ENCODE measurements around the gene RNF26. TPM values are rescaled to one million over a fixed set of nuclear protein-coding genes. Genes with fewer than 3 reads are reported as not detected.

RNF26 gene
- 14.5 TPM for polyA plus RNA-seq (2012; ENCODE audit: low read depth, missing spikeins)

DNA sequence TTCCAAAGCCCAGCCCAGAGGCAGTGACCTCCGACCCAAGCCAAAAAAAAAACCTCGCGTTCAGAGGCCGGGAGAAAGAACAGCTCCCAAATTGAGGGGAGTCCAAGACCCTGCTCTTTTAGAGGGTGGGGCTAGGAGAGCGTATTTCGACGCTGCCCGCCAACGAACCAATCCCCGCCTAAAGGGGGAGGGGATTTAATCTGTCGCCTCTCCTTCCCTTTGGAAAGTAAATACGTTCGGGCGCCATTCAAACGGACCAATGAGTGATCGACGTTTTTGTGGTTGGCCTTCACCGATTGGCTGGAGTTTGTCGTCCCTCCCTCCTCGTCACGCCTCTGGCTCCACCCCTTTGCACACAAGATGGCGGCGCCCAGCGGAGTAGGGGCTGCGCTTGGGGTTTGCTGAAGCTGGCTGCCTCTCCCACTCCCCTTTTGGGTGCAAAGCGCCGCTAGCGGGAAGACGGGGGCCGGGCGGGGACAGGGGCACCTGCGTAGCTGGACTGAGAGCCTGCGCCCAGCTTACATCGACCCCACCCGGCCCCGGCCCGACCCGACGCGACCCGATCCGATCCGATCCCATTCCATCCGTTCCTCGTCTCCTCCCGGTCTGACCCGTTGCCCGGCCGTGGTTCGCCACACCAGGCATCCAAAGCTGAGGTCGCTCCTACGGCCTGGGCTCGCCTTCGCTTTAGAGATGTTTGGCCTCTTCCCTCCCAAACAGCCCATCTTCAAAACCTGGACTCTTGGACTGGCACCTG is at the start of gene RNF26:
TSS of gene RNF26 (plus strand) at position 354 of the 757 bp plus-strand sequence. CDS start 596 bp downstream, outside the sequence.
- FAIRE-seq (peak; percentile 100), DNase-seq (ENCODE audit: insufficient read length, low spot score) (peak; percentile 98)

DNA sequence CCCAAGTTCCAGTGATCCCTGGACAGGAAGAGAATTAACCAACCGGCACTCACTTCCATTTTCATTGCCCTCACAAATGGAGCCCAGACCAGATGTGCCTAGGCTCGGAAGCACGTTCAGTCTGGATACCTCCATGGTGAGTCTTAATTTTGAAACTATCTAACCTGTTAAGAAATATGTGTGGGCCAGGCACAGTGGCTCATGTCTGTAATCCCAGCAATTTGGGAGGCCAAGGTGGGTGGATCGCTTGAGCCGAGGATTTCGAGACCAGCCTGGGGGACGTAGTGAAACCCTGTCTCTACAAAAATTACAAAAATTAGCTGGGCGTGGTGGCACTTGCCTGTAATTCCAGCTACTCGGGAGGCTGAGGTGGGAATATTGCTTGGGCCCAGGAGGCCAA is 48.9 kb upstream of the RNF26 start:
- FAIRE-seq (no peak), DNase-seq (ENCODE audit: insufficient read length, low spot score) (no peak)
- TF ChIP-seq POLR2AphosphoS5 (IDR thresholded peaks at IDR 0.05; ENCODE audit: low read depth, low read length) (no peak), POLR2A (IDR thresholded peaks at IDR 0.05; ENCODE audit: low read depth, low read length) (no peak), PAX5 (IDR thresholded peaks at IDR 0.05; ENCODE audit: insufficient read depth, low read length, severe bottlenecking) (no peak), TAF1 (IDR thresholded peaks at IDR 0.05; ENCODE audit: low read depth, low read length) (no peak), SPI1 (IDR thresholded peaks at IDR 0.05; ENCODE audit: low read depth, low read length) (no peak), POU2F2 (IDR thresholded peaks at IDR 0.05; ENCODE audit: low read depth, low read length) (no peak)

More for the DNA sequence above, at the start of gene RNF26:
- TF ChIP-seq POU2F2 (IDR thresholded peaks at IDR 0.05; ENCODE audit: low read depth, low read length) (no peak), POLR2AphosphoS5 (IDR thresholded peaks at IDR 0.05; ENCODE audit: low read depth, low read length) (peak; percentile 74), POLR2A (IDR thresholded peaks at IDR 0.05; ENCODE audit: low read depth, low read length) (peak; percentile 68; the same call in 1 of the 2 replicates), SPI1 (IDR thresholded peaks at IDR 0.05; ENCODE audit: low read depth, low read length) (no peak), PAX5 (IDR thresholded peaks at IDR 0.05; ENCODE audit: insufficient read depth, low read length, severe bottlenecking) (no peak), TAF1 (IDR thresholded peaks at IDR 0.05; ENCODE audit: low read depth, low read length) (peak; percentile 86)

DNA sequence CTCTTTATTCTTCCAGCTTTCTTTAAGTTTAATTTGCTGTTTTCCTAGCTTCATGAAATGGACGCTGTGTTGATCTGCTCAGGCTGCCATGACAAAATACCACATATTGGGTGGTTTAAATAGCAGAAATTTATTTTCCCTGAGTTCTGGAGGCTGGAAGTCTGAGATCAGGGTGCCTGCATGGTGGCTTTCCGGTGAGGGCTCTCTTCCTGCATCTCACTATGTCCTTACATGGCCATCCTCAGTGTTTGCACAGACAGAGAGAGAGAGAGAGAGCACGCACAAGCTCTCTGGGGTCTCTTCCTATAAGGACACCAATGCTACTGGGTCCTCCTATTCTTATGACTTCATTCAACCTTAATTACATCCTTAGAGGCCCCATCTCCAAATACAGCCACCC is 46.1 kb upstream of the RNF26 start:
- DNase-seq (ENCODE audit: insufficient read length, low spot score) (no peak), FAIRE-seq (no peak)
- no peak for TF ChIP-seq POLR2AphosphoS5 (IDR thresholded peaks at IDR 0.05; ENCODE audit: low read depth, low read length)
- TF ChIP-seq SPI1 (IDR thresholded peaks at IDR 0.05; ENCODE audit: low read depth, low read length), result no peak
- TF ChIP-seq POU2F2 (IDR thresholded peaks at IDR 0.05; ENCODE audit: low read depth, low read length), result no peak
- TF ChIP-seq TAF1 (IDR thresholded peaks at IDR 0.05; ENCODE audit: low read depth, low read length), result no peak
- TF ChIP-seq PAX5 (IDR thresholded peaks at IDR 0.05; ENCODE audit: insufficient read depth, low read length, severe bottlenecking), result no peak
- TF ChIP-seq POLR2A (IDR thresholded peaks at IDR 0.05; ENCODE audit: low read depth, low read length), result no peak

DNA sequence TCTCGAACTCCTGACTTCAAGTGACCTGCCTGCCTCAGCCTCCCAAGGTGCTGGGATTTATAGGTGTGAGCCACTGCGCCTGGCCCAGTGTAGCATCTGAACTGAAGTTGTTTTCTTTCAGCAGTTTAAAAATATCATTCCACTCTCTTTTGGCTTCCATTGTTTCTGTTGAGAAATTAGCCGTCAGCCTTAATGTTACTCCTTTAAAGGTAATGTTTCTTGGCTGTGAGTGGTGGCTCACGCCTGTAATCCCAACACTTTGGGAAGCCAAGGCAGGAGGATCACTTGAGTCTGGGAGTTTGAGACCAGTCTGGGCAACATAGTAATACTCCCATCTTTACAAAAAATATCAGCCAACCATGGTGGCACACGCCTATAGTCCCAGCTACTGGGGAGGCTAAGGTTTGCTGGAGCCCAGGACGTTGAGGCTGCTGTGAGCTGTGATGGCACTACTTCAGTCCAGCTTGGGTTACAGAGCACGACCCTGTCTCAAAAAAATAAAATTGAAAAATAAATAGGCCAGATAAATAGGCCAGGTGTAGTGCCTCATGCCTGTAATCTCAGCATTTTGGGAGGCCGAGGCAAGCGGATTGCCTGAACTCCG is 43.3 kb upstream of the RNF26 start:
- DNase-seq (ENCODE audit: insufficient read length, low spot score), result no peak
- no peak for TF ChIP-seq SPI1 (IDR thresholded peaks at IDR 0.05; ENCODE audit: low read depth, low read length)
- TF ChIP-seq TAF1 (IDR thresholded peaks at IDR 0.05; ENCODE audit: low read depth, low read length), result no peak
- TF ChIP-seq POLR2AphosphoS5 (IDR thresholded peaks at IDR 0.05; ENCODE audit: low read depth, low read length), result no peak
- TF ChIP-seq PAX5 (IDR thresholded peaks at IDR 0.05; ENCODE audit: insufficient read depth, low read length, severe bottlenecking), result no peak
- no peak for TF ChIP-seq POU2F2 (IDR thresholded peaks at IDR 0.05; ENCODE audit: low read depth, low read length)
- TF ChIP-seq POLR2A (IDR thresholded peaks at IDR 0.05; ENCODE audit: low read depth, low read length), result no peak
- FAIRE-seq, result peak; percentile 38

DNA sequence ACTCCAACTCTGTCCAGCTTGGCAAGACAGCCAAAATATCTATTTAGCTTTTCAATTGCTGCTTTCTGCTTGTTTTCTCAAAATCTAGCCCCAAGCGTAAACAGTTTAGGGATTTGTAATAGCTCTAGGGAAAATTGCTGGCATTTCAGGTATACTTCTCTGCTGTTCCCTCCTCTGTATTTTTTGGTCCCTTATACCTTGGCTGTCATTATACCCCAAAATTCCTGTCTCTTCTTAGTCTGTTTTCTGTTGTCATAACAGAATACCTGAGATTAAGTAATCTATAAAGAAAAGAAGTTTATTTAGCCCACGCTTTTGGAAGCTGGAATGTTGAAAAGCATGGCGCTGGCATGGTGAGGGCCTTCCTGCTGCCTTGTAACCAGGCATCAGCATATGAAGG is 40.9 kb upstream of the RNF26 start:
- DNase-seq (ENCODE audit: insufficient read length, low spot score), result no peak
- no peak for FAIRE-seq
- TF ChIP-seq POU2F2 (IDR thresholded peaks at IDR 0.05; ENCODE audit: low read depth, low read length), result no peak
- TF ChIP-seq TAF1 (IDR thresholded peaks at IDR 0.05; ENCODE audit: low read depth, low read length), result no peak
- no peak for TF ChIP-seq POLR2A (IDR thresholded peaks at IDR 0.05; ENCODE audit: low read depth, low read length)
- no peak for TF ChIP-seq SPI1 (IDR thresholded peaks at IDR 0.05; ENCODE audit: low read depth, low read length)
- no peak for TF ChIP-seq POLR2AphosphoS5 (IDR thresholded peaks at IDR 0.05; ENCODE audit: low read depth, low read length)
- TF ChIP-seq PAX5 (IDR thresholded peaks at IDR 0.05; ENCODE audit: insufficient read depth, low read length, severe bottlenecking), result no peak

DNA sequence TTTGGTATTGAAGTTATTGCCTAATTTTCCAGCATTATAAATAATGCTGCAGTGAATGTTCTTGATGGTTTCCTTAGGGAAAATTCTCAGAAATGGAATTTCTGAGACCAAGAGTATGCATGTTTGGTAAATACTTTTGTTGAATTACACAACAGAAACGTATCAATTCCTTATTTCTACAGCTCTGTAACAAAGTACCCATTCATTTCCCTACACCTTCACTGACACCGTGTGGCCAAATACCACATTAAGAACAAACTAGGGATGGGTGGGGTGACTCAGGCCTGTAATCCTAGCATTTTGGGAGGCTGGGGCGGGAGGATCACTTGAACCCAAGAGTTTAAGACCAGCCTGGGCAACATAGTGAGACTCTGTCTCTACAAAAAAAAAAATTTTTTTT is 39.1 kb upstream of the RNF26 start:
- DNase-seq (ENCODE audit: insufficient read length, low spot score), result no peak
- FAIRE-seq, result peak; percentile 60

DNA sequence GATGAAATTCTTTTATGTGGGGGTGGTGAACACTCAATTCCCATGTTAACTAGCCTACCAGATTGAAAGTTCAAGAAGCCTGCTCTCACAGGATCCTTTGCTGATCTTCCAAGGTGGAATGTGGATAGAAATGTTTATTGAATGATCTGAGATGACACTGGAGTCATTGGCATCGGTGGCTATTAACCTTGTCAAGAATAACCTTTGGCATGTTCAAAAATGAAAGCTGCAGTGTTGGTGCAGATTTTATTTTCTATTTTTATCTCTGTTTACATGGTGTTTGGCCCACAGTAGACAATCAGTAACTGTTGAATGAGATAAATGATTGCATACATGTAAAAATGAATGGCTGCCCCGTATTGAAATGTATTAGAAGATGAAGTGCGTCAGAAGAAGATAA is 36.4 kb upstream of the RNF26 start:
- TF ChIP-seq POLR2A (IDR thresholded peaks at IDR 0.05; ENCODE audit: low read depth, low read length), result no peak
- no peak for TF ChIP-seq TAF1 (IDR thresholded peaks at IDR 0.05; ENCODE audit: low read depth, low read length)
- no peak for TF ChIP-seq POU2F2 (IDR thresholded peaks at IDR 0.05; ENCODE audit: low read depth, low read length)
- no peak for TF ChIP-seq PAX5 (IDR thresholded peaks at IDR 0.05; ENCODE audit: insufficient read depth, low read length, severe bottlenecking)
- FAIRE-seq (no peak), DNase-seq (ENCODE audit: insufficient read length, low spot score) (no peak)

More for the DNA sequence above, 39.1 kb upstream of the RNF26 start:
- no peak for TF ChIP-seq POLR2A (IDR thresholded peaks at IDR 0.05; ENCODE audit: low read depth, low read length)
- no peak for TF ChIP-seq TAF1 (IDR thresholded peaks at IDR 0.05; ENCODE audit: low read depth, low read length)
- no peak for TF ChIP-seq POU2F2 (IDR thresholded peaks at IDR 0.05; ENCODE audit: low read depth, low read length)
- no peak for TF ChIP-seq PAX5 (IDR thresholded peaks at IDR 0.05; ENCODE audit: insufficient read depth, low read length, severe bottlenecking)
- no peak for TF ChIP-seq SPI1 (IDR thresholded peaks at IDR 0.05; ENCODE audit: low read depth, low read length)
- TF ChIP-seq POLR2AphosphoS5 (IDR thresholded peaks at IDR 0.05; ENCODE audit: low read depth, low read length), result no peak

DNA sequence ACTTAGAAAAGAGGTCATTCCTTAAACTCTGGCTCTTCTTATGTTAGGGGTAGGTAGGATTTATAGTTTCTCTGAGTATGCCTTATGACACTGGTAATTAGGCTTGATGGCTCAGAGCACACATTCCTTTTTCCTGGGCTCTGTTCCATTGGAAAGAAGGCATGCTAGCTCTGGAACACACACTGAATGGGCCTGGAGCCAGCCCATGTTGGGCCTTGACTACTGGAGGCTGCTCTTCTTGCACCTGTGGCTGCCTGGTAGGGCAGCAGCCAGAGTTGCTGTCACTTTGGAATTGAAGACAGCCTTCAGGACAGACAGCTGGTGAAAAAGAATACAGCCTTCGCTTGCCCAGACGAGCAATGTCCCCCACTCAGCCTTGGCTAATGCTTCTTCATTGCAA is 35.6 kb upstream of the RNF26 start:
- no peak for DNase-seq (ENCODE audit: insufficient read length, low spot score)
- no peak for FAIRE-seq
- TF ChIP-seq TAF1 (IDR thresholded peaks at IDR 0.05; ENCODE audit: low read depth, low read length) (no peak), POLR2AphosphoS5 (IDR thresholded peaks at IDR 0.05; ENCODE audit: low read depth, low read length) (no peak), POU2F2 (IDR thresholded peaks at IDR 0.05; ENCODE audit: low read depth, low read length) (no peak), PAX5 (IDR thresholded peaks at IDR 0.05; ENCODE audit: insufficient read depth, low read length, severe bottlenecking) (no peak), SPI1 (IDR thresholded peaks at IDR 0.05; ENCODE audit: low read depth, low read length) (no peak), POLR2A (IDR thresholded peaks at IDR 0.05; ENCODE audit: low read depth, low read length) (no peak)

DNA sequence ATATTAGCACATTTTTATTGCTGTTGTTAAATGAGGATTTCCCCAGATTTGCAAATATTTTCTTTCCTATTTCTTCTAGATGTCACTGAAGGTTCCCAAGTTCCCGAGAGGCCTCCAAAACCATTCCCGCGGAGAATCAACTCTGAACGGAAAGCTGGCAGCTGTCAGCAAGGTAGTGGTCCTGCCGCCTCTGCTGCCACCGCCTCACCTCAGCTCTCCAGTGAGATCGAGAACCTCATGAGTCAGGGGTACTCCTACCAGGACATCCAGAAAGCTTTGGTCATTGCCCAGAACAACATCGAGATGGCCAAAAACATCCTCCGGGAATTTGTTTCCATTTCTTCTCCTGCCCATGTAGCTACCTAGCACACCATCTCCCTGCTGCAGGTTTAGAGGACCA is 34.9 kb upstream of the RNF26 start:
- TF ChIP-seq POLR2A (IDR thresholded peaks at IDR 0.05; ENCODE audit: low read depth, low read length) (no peak), SPI1 (IDR thresholded peaks at IDR 0.05; ENCODE audit: low read depth, low read length) (no peak), POLR2AphosphoS5 (IDR thresholded peaks at IDR 0.05; ENCODE audit: low read depth, low read length) (no peak), POU2F2 (IDR thresholded peaks at IDR 0.05; ENCODE audit: low read depth, low read length) (no peak), TAF1 (IDR thresholded peaks at IDR 0.05; ENCODE audit: low read depth, low read length) (no peak), PAX5 (IDR thresholded peaks at IDR 0.05; ENCODE audit: insufficient read depth, low read length, severe bottlenecking) (no peak)
- no peak for DNase-seq (ENCODE audit: insufficient read length, low spot score)
- no peak for FAIRE-seq
